ENCODE data around the gene CERKL. TPM values are rescaled to one million over a fixed set of nuclear protein-coding genes. Genes with fewer than 3 reads are reported as not detected.

CERKL gene
- total RNA-seq, 4 donors from 2014 or later, result not detected

DNA sequence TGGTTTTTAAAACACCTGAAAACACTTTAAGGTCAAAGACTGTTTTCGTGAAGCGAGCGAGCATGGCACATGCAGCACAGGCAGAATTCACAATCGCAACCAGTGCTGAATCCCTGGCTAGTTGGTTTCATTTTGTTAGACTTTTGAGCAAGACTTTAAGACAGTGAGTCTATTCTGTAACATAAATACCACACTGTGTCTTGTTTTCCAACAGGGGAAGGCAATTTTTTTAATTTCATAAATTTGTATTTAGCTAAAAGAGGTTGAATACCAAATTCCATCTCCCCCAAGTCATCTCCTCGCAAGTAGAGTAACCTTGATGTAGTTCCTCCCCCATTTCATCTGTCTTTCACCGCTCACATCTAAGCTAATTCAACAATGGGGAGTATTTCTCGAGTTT lies 1.4 kb downstream of the CERKL start:
- Histone ChIP-seq H3K4me3 (no peak overlapping the region), H3K4me1 (peaks cover 16% of the 10 kb centered on the region), H3K27ac (no peak overlapping the region), H3K27me3 (peaks cover 8% of the 10 kb centered on the region), H3K9me3 (no peaks in the 10 kb centered on the region), H3K36me3 (no peaks in the 10 kb centered on the region)
- 71% methylated on average over 7 of the region's 7 CpGs for WGBS
- no peak for DNase-seq (ENCODE audit: low spot score in 2 of 2)
- TF ChIP-seq, protein P1, sequence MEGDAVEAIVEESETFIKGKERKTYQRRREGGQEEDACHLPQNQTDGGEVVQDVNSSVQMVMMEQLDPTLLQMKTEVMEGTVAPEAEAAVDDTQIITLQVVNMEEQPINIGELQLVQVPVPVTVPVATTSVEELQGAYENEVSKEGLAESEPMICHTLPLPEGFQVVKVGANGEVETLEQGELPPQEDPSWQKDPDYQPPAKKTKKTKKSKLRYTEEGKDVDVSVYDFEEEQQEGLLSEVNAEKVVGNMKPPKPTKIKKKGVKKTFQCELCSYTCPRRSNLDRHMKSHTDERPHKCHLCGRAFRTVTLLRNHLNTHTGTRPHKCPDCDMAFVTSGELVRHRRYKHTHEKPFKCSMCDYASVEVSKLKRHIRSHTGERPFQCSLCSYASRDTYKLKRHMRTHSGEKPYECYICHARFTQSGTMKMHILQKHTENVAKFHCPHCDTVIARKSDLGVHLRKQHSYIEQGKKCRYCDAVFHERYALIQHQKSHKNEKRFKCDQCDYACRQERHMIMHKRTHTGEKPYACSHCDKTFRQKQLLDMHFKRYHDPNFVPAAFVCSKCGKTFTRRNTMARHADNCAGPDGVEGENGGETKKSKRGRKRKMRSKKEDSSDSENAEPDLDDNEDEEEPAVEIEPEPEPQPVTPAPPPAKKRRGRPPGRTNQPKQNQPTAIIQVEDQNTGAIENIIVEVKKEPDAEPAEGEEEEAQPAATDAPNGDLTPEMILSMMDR (IDR thresholded peaks at IDR 0.05), result no peak
- no peak for TF ChIP-seq POLR2AphosphoS5 (IDR thresholded peaks at IDR 0.05)

DNA sequence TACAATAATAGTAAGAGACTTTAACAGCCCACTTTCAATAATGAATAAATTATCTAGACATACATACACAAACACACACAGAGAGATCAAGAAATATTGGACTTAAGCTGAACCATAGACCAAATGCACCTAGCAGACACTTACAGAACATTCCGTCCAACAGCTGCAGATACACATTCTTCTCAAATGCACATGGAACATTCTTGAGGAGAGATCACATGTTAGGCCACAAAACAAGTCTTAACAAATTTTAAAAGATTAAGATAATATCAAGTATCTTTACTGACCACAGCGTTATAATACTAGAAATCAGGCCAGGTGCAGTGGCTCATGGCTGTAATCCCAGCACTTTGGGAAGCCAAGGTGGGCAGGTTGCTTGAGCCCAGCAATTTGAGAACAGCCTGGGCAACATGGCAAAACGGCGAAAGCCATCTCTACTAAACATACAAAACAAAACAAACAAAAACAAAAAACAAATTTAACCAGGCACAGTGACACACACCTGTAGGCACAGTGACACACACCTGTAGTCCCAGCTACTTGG lies 7.4 kb downstream of the CERKL start:
- Histone ChIP-seq H3K27me3 (peaks cover 2% of the 10 kb centered on the region), H3K9me3 (no peaks in the 10 kb centered on the region), H3K4me1 (no peaks in the 10 kb centered on the region), H3K27ac (no peak overlapping the region), H3K36me3 (no peaks in the 10 kb centered on the region), H3K4me3 (no peak overlapping the region)
- 80% methylated on average over 4 of the region's 4 CpGs for WGBS
- DNase-seq (ENCODE audit: low spot score in 2 of 2), result no peak
- TF ChIP-seq POLR2AphosphoS5 (IDR thresholded peaks at IDR 0.05), result no peak
- TF ChIP-seq EP300 (IDR thresholded peaks at IDR 0.05), result no peak
- TF ChIP-seq, protein P1 (IDR thresholded peaks at IDR 0.05), result no peak
- no peak for TF ChIP-seq POLR2A (IDR thresholded peaks at IDR 0.05)

DNA sequence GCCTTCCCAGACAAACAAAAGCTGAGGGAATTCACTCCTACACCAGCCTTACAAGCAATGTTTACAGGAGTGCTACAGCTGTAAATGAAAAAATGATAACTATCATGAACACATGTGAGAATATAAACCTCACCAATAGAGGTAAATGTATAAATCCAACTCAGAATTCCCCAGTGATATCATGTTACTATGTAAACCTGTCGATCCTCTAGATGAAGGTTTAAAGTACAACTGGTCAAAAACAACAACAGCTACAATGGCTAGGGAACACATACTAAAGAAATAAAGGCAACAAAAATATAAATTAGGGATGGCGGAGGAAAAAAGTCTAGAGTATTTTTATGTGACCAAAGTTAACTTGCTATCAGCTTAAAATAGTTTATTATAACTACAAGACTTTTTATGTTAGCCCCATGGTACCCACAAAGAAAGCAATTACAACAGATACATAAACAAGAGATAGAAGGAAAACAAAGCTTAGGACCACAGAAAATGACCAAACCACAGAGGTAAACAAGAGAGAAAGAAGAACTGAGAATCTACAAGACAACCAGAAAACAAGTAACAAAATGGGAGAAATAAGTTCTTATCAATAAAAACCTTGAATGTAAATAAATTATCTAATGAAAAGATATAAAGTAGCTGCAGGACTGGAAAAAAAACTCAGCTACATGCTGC lies 8.3 kb downstream of the CERKL start:
- no peaks in the 10 kb centered on the region for H3K36me3 ChIP-seq
- TF ChIP-seq, protein P1 (IDR thresholded peaks at IDR 0.05), result no peak
- TF ChIP-seq POLR2AphosphoS5 (IDR thresholded peaks at IDR 0.05), result no peak
- TF ChIP-seq EP300 (IDR thresholded peaks at IDR 0.05), result no peak
- no peak for TF ChIP-seq POLR2A (IDR thresholded peaks at IDR 0.05)
- 95% methylated on average over 2 of the region's 2 CpGs for WGBS
- H3K4me3 ChIP-seq, result no peak overlapping the region
- no peaks in the 10 kb centered on the region for H3K4me1 ChIP-seq
- no peaks in the 10 kb centered on the region for H3K9me3 ChIP-seq
- H3K27me3 ChIP-seq, result peaks cover 6% of the 10 kb centered on the region
- no peak overlapping the region for H3K27ac ChIP-seq
- DNase-seq (ENCODE audit: low spot score in 2 of 2), result no peak

DNA sequence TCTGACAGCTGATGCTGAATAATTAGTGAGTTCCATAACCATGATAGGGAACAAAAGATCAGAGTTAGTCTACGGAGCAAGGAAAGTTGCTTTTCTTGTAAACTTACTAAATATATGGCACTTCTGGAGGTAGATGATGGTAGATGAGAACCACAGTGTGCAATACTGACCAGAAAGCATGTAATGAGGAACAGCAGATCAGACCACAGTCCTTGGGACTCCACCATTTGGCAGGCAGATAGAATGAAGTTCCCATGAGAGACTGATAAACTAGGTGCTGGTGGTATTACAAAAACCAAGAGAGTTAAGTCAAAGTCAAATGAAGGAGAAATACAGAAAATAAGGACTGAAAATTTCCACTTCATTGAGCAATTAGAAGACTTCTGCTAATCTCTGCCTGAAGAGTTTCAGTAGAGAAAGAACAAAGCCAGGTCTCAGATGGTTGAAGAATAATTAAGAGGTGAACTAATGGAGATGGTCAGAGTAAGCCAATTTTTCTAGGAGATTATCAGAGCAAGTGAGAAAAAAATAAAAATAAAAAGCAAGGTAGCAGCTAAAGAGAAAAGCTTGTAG lies 10.4 kb downstream of the CERKL start:
- DNase-seq (ENCODE audit: low spot score in 2 of 2), result no peak
- H3K4me1 ChIP-seq, result no peaks in the 10 kb centered on the region
- no peaks in the 10 kb centered on the region for H3K36me3 ChIP-seq
- no peaks in the 10 kb centered on the region for H3K9me3 ChIP-seq
- peaks cover 6% of the 10 kb centered on the region for H3K27me3 ChIP-seq
- no peak overlapping the region for H3K27ac ChIP-seq
- no peak overlapping the region for H3K4me3 ChIP-seq
- WGBS, result 82% methylated on average over 1 of the region's 1 CpG
- TF ChIP-seq POLR2AphosphoS5 (IDR thresholded peaks at IDR 0.05) (no peak), EP300 (IDR thresholded peaks at IDR 0.05) (no peak), POLR2A (IDR thresholded peaks at IDR 0.05) (no peak)
- TF ChIP-seq, protein P1 (IDR thresholded peaks at IDR 0.05), result no peak

DNA sequence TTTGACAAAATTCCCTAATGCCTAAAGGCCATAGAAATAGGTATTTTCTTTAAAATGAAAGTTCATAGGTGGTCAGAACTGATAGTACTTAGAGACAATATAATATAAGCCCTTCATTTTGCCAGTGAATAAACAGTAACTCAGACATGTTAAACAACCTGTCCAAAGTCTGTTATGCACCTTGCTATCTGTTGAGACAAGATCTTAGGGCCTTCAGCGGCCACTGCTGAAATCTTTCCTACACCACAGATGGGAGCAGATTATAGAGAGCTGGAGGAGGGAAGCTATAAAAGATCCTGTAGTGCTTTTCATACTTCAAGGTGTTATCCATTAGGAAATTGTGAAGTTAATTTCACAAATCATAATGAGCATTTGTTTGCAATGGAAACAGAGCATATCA lies 13.8 kb downstream of the CERKL start:
- H3K4me3 ChIP-seq, result no peak overlapping the region
- H3K4me1 ChIP-seq, result no peaks in the 10 kb centered on the region
- no peak for TF ChIP-seq EP300 (IDR thresholded peaks at IDR 0.05)
- TF ChIP-seq POLR2A (IDR thresholded peaks at IDR 0.05), result no peak
- TF ChIP-seq, protein P1 (IDR thresholded peaks at IDR 0.05), result no peak
- no peak for TF ChIP-seq POLR2AphosphoS5 (IDR thresholded peaks at IDR 0.05)
- no peaks in the 10 kb centered on the region for H3K9me3 ChIP-seq
- no peak for DNase-seq (ENCODE audit: low spot score in 2 of 2)
- H3K36me3 ChIP-seq, result no peaks in the 10 kb centered on the region
- no peak overlapping the region for H3K27ac ChIP-seq
- 88% methylated on average over 1 of the region's 1 CpG for WGBS
- peaks cover 3% of the 10 kb centered on the region for H3K27me3 ChIP-seq
